NOMO-1 treated with DMSO at 0.1 percent for 48 hours (cell line): ENCODE measurements around the gene SPECC1.
"Not testable (repeated sequence)": the region's sequence is repeated elsewhere in the genome, so short reads cannot be mapped to it uniquely, and the experiment has no call there.

Experiments
- DNase-seq: peaks from one replicate; lab custom pipeline; 2025; ENCODE audit not compliant: unreplicated experiment; lab: John Stamatoyannopoulos, UW

SPECC1 gene

GRCh38 chr17:20158580-20158979 is 149.4 kb downstream of the SPECC1 start:
- no peak for DNase-seq

GRCh38 chr17:20159406-20160069 is 150.4 kb downstream of the SPECC1 start:
- no peak for DNase-seq

- DNase-seq = not testable (repeated sequence)
These were observed 156.4 kb downstream of the SPECC1 start for GRCh38 chr17:20165516-20165915.

- DNase-seq = no peak
These were observed 160.9 kb downstream of the SPECC1 start for GRCh38 chr17:20170085-20170484.

GRCh38 chr17:20171741-20172365 is 162.7 kb downstream of the SPECC1 start:
- no peak for DNase-seq

- no peak for DNase-seq
These were observed 163.2 kb downstream of the SPECC1 start for GRCh38 chr17:20172376-20172775.

- no peak for DNase-seq
These were observed 163.9 kb downstream of the SPECC1 start for GRCh38 chr17:20173091-20173490.

GRCh38 chr17:20174588-20175265 is 165.6 kb downstream of the SPECC1 start:
- DNase-seq = no peak

- no peak for DNase-seq
These were observed 169.9 kb downstream of the SPECC1 start for GRCh38 chr17:20179041-20179440.

- DNase-seq = no peak
These were observed 171.5 kb downstream of the SPECC1 start for GRCh38 chr17:20180661-20181060.

- DNase-seq = no peak
These were observed 175.0 kb downstream of the SPECC1 start for GRCh38 chr17:20184181-20184580.

- peak; percentile 89 for DNase-seq
These were observed 175.9 kb downstream of the SPECC1 start for GRCh38 chr17:20184977-20185619.

- no peak for DNase-seq
These were observed 177.9 kb downstream of the SPECC1 start for GRCh38 chr17:20187049-20187448.

- DNase-seq = no peak
These were observed 180.1 kb downstream of the SPECC1 start for GRCh38 chr17:20189302-20189701.

GRCh38 chr17:20189979-20190378 is 180.8 kb downstream of the SPECC1 start:
- DNase-seq = no peak

GRCh38 chr17:20190605-20191004 is 181.4 kb downstream of the SPECC1 start:
- no peak for DNase-seq

GRCh38 chr17:20191056-20191455 is 181.9 kb downstream of the SPECC1 start:
- no peak for DNase-seq

GRCh38 chr17:20196286-20196685 is 187.1 kb downstream of the SPECC1 start:
- DNase-seq = not testable (repeated sequence)

GRCh38 chr17:20197272-20197926 is 188.2 kb downstream of the SPECC1 start:
- no peak for DNase-seq

- no peak for DNase-seq
These were observed 191.0 kb downstream of the SPECC1 start for GRCh38 chr17:20200016-20200795.
